IPS-NIHi7 (cell line): ENCODE measurements around the gene BCL11B.

ENCODE experiments used
- DNase-seq: peaks from one replicate; pipeline ENCODE4 v3.0.0; 2012; ENCODE audit warnings: mixed read lengths; ENCODE audit errors: extremely low spot score

BCL11B gene

GRCh38 chr14:99254328-99255009 lies 17.5 kb downstream of the BCL11B start:
- DNase-seq = no peak

DNA sequence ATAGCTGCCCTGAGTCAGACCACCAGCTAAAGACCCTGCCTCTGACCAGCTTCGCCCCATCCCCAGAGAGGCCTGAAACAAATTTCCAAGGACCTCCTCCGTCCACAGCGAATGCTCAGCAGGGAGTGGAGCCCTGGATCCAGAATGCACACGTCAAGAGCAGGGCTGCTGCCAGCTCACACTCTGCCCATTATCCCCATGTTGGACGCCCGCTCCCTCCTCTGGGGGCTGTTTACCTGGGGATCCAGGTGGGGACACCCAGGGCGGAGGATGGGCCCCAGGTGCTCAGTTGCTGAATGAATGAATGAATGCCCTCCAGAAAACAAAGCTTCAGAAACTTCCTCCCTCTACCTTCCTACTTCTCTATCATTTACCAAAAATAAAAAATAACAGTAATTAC lies 18.1 kb downstream of the BCL11B start:
- no peak for DNase-seq

DNA sequence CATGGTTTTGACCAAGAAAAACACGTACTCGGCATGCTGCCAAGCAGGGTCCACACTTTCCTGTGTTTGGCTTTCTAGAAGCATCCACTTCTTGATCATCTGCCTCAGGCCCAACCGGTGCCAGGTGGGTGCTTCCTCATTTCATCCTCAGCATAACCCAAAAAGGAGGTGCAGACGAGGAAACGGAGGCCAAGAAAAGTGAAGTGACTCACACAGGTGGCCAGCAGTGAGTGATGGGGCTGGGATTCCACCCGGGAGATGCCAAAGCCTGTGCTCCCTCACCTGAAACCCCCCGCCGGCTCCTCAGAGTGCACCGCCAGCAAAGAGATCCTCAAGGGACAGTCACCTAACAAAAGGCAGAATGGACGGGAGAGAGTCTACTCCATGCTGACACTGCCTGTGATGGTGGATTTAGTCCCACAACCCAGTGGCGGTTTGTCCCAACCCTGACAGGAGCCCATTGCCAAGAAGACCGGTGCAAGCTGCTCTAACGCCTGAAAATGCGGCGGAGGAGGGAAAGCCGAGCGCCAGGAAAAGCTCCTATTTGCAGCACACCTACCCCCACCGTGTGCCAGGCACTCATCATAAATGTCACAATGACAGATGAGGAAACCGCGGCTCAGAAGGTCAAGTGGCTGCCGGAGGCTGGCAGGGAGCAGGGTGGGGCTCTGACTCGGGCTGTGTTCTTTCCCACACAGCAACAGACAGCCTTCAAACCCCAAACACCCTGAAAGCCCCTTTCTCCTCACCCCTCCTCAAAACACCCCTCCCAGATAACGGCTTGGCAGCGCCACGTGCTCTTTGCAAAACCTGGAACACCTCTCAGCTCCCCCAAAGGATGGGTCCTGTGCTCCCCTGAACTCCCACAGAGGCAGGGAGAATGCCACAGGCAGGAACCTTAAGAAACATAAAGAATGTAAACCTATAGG lies 18.8 kb downstream of the BCL11B start:
- no peak for DNase-seq

DNA sequence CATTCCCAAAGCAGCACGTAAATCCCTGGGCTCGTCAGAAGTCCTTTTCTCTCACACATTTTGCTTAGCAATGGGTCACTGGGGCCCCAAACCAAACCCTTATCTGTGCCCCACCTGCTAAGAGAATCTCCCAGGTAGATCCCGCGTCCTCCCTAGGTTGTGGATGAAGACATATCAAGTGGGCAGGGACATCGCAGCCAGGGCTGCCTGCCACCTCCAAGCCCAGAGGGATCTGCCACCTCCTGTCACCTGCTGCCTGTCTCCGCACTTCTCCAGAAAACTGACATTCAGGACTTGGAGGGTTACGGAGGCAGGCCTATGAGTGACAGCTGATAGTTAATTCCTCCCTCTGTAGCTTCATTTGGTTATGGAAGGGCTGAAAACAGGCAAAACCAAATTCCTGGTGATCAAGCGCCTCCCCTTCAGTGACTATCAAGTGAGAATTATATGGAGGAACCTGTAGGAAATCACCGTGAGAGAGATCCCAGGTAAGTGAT lies 19.5 kb downstream of the BCL11B start:
- no peak for DNase-seq

DNA sequence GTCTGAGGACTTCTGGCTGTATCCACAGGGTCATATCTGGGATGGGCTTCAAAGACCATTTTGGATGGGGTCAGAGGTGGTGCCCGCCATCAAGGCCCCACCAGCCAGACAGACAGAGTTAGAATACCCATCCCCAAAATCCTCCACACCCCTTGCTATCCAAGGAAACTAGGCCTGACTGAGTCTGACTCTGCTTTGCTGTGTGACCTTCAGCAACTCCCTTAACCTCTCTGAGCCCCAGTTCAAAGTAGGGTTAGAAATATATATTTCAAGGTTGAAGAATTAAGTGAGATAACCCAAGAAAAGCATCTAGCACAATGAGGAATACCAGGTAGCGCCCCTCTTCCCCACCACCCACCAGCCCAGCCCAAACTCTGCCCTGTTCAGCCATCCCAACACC lies 20.3 kb downstream of the BCL11B start:
- DNase-seq = no peak

DNA sequence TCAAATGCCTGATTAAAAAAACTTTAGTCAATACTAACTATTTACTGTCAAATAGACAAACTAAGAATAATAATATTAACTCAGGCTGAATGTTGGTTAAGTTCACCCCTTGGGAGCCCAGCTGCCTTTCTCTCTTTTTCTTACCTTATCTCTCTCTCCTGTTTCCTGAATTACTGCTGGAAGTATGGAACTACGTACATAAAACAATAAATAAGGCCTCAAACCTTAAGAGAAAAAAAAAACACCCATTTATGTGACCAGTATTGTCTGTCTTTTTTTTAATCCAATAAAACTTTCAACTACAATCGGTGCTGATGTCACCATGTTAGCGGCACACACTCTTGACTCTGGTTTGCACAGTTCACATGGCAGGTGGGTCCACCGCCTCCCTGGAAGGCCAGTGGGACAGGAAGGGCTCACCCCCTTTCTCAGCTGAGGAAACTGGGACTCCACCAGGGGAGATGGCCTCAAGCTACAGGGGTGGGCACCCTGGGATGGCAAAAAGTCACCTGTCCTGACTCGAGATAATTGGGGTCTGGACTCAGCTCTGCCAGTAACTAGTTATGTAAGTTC lies 21.3 kb downstream of the BCL11B start:
- no peak for DNase-seq

DNA sequence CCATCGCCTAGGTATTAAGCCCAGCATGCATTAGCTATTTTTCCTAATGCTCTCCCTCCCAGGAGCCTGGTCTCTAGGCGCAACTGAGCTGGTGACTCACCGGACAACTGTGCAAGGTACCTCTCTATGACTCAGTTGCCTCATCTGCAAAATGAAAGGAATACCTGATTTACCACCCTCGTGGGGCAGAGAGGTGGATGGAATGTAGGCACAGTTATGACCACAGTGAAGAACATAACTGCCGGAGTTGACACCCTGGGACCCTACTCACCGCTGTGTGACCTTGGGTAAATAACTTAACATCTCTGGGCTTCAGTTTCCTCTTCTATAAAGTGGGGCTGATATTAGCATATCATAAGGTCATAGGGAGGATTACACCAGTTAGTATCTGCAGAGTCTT lies 22.6 kb downstream of the BCL11B start:
- DNase-seq = no peak

GRCh38 chr14:99248761-99249171 lies 23.2 kb downstream of the BCL11B start:
- DNase-seq = no peak

- DNase-seq = no peak
These were observed 24.2 kb downstream of the BCL11B start for GRCh38 chr14:99247772-99248171.

GRCh38 chr14:99247101-99247729 lies 24.8 kb downstream of the BCL11B start:
- DNase-seq = peak; percentile 38

- DNase-seq = peak; percentile 52
These were observed 25.4 kb downstream of the BCL11B start for GRCh38 chr14:99246536-99247097.

DNA sequence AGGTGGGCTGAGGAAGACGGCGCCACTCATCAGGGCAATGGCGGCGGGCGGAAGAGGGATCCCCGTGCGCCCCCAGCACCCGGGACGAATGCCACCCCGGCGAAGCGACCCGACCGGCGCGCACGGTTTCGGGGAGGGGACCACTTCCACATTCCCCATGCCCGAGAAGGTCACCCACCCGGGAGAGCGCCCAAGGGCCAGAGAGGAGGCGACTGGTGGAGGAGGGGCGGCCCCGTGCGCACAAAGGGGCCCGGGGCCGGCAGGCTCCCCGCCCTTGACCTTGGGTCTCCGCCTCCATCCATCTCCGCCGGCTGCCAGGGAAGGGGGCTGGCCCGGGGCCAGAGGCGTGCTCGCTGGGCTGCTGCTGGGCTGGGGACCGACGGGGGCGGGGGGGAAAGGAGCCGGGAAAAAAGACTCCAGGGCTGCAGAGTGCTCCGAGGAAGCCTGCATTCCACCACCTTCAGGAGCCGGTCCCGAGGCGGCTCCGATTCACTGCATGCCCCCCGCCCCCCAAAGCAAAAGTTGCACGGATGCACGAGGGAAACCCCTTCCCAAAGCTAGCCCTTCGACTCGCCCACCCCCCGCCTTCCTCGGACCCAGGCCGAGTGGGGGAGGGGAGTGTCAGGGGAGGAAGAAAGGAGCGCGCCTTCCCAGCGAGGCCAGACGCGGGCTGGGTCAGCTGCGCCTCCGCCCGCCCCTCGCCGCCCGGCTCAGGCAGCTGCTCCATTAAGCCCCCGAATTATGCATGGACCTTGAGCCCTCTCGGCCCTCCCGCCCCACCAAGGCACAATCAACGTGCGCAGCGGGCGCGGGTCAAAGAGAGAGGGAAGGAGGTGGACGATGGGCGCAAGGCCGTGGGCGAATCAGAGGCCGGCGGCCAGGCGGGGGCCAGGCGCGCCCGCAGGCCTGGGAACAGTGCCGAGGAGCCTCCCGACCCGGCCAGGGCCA lies 26.2 kb downstream of the BCL11B start:
- peak; percentile 88 for DNase-seq

- no peak for DNase-seq
These were observed 26.9 kb downstream of the BCL11B start for GRCh38 chr14:99244941-99245563.

DNA sequence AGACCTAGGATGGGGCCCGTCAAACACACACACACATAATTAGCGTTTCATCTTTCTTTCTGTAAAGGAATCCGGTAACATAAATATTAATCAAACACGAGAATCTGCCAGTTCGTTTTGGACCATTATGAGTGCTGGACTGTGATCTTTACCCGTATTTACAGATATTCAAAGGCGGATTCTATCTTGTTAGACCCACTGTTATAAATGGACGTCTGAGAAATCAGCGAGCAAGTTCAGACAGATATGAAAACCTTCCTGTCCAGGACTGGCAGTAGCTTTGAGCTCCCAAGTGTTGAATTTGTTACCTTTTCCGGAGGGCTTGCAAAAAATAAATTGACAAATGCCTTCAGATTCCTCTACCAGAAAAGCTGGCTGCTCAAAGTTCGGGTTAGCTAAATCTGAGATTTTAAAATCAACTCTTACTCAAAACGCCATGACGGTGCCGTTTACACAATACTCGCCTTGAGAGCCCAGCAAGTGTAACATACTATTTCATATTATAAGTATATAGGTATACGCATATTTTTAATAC lies 27.6 kb downstream of the BCL11B start:
- DNase-seq = no peak

DNA sequence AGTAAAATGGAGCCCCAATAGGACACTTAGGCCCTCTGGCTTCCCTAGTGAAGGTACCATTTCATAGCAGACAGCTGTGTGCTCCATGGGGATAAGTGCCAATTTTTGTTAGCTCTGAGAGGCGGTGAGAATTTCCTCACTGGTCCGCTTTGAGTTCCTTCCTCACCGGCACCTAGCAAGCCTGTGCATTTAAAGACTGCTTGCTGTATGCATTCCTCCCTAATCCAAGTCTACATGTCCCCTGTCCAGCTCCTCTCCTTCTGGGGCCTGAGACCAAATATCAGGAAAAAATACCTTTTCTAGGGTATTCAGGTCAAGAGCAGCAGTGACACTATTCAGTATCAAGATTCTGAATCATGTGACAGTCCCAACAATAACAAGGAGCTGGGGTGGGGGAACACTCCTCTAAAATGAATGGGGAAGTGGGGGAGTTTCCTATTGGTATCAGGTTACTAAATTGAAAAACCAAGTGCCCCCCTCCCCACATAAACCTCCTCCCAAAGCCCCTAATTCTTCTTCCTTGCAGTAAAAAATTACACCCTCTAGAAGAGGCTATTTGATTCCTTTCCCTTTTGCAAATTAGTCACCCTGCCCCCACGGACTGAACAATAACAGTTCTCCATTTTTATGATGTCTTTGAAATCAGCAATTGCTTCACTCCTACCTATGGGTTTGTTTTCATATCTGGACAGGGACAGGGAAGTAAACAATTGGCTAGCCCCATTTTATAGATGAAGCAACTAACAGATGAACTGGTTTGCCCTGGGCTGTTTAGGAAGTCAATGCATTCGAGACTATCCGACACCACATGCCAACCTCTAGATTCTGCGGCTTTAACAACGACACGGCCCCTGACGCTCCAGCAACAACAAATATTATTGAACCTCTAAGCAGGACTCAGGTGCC lies 28.9 kb downstream of the BCL11B start:
- no peak for DNase-seq

- DNase-seq = no peak
These were observed 29.8 kb downstream of the BCL11B start for GRCh38 chr14:99242238-99242637.

- no peak for DNase-seq
These were observed 30.5 kb downstream of the BCL11B start for GRCh38 chr14:99241325-99242010.
